ENCODE results near the gene RNF19B.

RNF19B gene

GRCh38 chr1:32924881-32925344, 39.7 kb downstream of the RNF19B start:
- peak overlapping the region; percentile 76 for H4K91ac ChIP-seq (ENCODE audit: low read length)
- H2BK12ac ChIP-seq (ENCODE audit: low read length in 2 of 2), result peak overlapping the region in 1 of 2 experiments; percentile 87
- H3K18ac ChIP-seq (ENCODE audit: low read depth in 1 of 2, low read length in 2 of 2), result peak overlapping the region; percentile 77 to 78
- peak overlapping the region; percentile 69 for H3K4me2 ChIP-seq (ENCODE audit: low read length, poor library complexity, severe bottlenecking)
- peak overlapping the region; percentile 12 for H2BK15ac ChIP-seq (ENCODE audit: low read depth, poor library complexity, severe bottlenecking)
- H3K9me3 ChIP-seq (ENCODE audit: control insufficient read depth, low read length), result no peaks in the 10 kb centered on the region
- peaks cover 15% of the 10 kb centered on the region for H3K4me1 ChIP-seq (ENCODE audit: control insufficient read depth, insufficient read depth, low read depth, low read length)
- DNase-seq, result no peak
- peak overlapping the region in 1 of 2 experiments; percentile 26 for H3K14ac ChIP-seq (ENCODE audit: low read length in 2 of 2)
- peak overlapping the region in 1 of 2 experiments; percentile 60 for H3K4ac ChIP-seq (ENCODE audit: low read depth in 1 of 2, low read length in 2 of 2)
- no peaks in the 10 kb centered on the region for H3K79me1 ChIP-seq (replicated peaks; ENCODE audit: low read length, poor library complexity, severe bottlenecking)
- no peak overlapping the region for H3K27ac ChIP-seq (ENCODE audit: low read length, poor library complexity, severe bottlenecking)
- no peak overlapping the region for H3K4me3 ChIP-seq (ENCODE audit: insufficient read depth in 1 of 2, low read depth in 1 of 2, low read length in 2 of 2)
- no peak overlapping the region for H2BK5ac ChIP-seq (ENCODE audit: low read depth, low read length, poor library complexity, severe bottlenecking)
- peak overlapping the region; percentile 36 for H3K9ac ChIP-seq (ENCODE audit: low read length)
- H3K27me3 ChIP-seq (ENCODE audit: control insufficient read depth in 1 of 2, insufficient read depth in 1 of 2, low read length in 2 of 2), result peaks cover 0 to 16% of the 10 kb centered on the region in 2 experiments
- H4K8ac ChIP-seq (ENCODE audit: low read length), result peak overlapping the region; percentile 70
- H3K23ac ChIP-seq (ENCODE audit: low read length in 2 of 2), result no peak overlapping the region
- no peaks in the 10 kb centered on the region for H3K36me3 ChIP-seq (ENCODE audit: control insufficient read depth in 1 of 2, insufficient read depth in 2 of 2, low read depth in 1 of 2, low read length in 2 of 2)
- peak overlapping the region; percentile 83 for H2AFZ ChIP-seq (ENCODE audit: low read depth, low read length)
- H2BK120ac ChIP-seq (ENCODE audit: low read depth, low read length), result no peak overlapping the region
- H2AK5ac ChIP-seq (ENCODE audit: low read length, severe bottlenecking), result no peak overlapping the region
- 8% methylated on average over 29 of the region's 31 CpGs for WGBS

- Histone ChIP-seq H4K91ac (ENCODE audit: low read length) (no peak overlapping the region), H3K79me1 (replicated peaks; ENCODE audit: low read length, poor library complexity, severe bottlenecking) (no peaks in the 10 kb centered on the region), H3K9me3 (ENCODE audit: control insufficient read depth, low read length) (no peaks in the 10 kb centered on the region), H3K23ac (ENCODE audit: low read length in 2 of 2) (no peak overlapping the region), H3K27me3 (ENCODE audit: control insufficient read depth in 1 of 2, insufficient read depth in 1 of 2, low read length in 2 of 2) (peaks cover 0 to 16% of the 10 kb centered on the region in 2 experiments), H3K4me1 (ENCODE audit: control insufficient read depth, insufficient read depth, low read depth, low read length) (peaks cover 13% of the 10 kb centered on the region), H3K4me3 (ENCODE audit: insufficient read depth in 1 of 2, low read depth in 1 of 2, low read length in 2 of 2) (no peak overlapping the region), H2AFZ (ENCODE audit: low read depth, low read length) (no peak overlapping the region), H3K9ac (ENCODE audit: low read length) (no peak overlapping the region), H2BK12ac (ENCODE audit: low read length in 2 of 2) (no peak overlapping the region), H3K4ac (ENCODE audit: low read depth in 1 of 2, low read length in 2 of 2) (no peak overlapping the region), H3K14ac (ENCODE audit: low read length in 2 of 2) (no peak overlapping the region), H3K27ac (ENCODE audit: low read length, poor library complexity, severe bottlenecking) (no peak overlapping the region), H4K8ac (ENCODE audit: low read length) (no peak overlapping the region), H3K18ac (ENCODE audit: low read depth in 1 of 2, low read length in 2 of 2) (peak overlapping the region in 1 of 2 experiments; percentile 25), H3K36me3 (ENCODE audit: control insufficient read depth in 1 of 2, insufficient read depth in 2 of 2, low read depth in 1 of 2, low read length in 2 of 2) (no peaks in the 10 kb centered on the region), H3K4me2 (ENCODE audit: low read length, poor library complexity, severe bottlenecking) (no peak overlapping the region), H2AK5ac (ENCODE audit: low read length, severe bottlenecking) (peak overlapping the region; percentile 34), H2BK5ac (ENCODE audit: low read depth, low read length, poor library complexity, severe bottlenecking) (no peak overlapping the region), H2BK120ac (ENCODE audit: low read depth, low read length) (no peak overlapping the region), H2BK15ac (ENCODE audit: low read depth, poor library complexity, severe bottlenecking) (no peak overlapping the region)
- 91% methylated on average over 7 of the region's 7 CpGs for WGBS
- no peak for DNase-seq
Measured at GRCh38 chr1:32920833-32921232, 43.8 kb downstream of the RNF19B start.

- H3K23ac ChIP-seq (ENCODE audit: low read length in 2 of 2), result no peak overlapping the region
- peaks cover 0 to 13% of the 10 kb centered on the region in 2 experiments for H3K27me3 ChIP-seq (ENCODE audit: control insufficient read depth in 1 of 2, insufficient read depth in 1 of 2, low read length in 2 of 2)
- H2BK15ac ChIP-seq (ENCODE audit: low read depth, poor library complexity, severe bottlenecking), result no peak overlapping the region
- H2AFZ ChIP-seq (ENCODE audit: low read depth, low read length), result no peak overlapping the region
- DNase-seq, result peak; percentile 70
- peak overlapping the region in 1 of 2 experiments; percentile 17 for H3K18ac ChIP-seq (ENCODE audit: low read depth in 1 of 2, low read length in 2 of 2)
- H3K4me3 ChIP-seq (ENCODE audit: insufficient read depth in 1 of 2, low read depth in 1 of 2, low read length in 2 of 2), result peak overlapping the region in 1 of 2 experiments; percentile 11
- no peak overlapping the region for H2BK5ac ChIP-seq (ENCODE audit: low read depth, low read length, poor library complexity, severe bottlenecking)
- H2BK12ac ChIP-seq (ENCODE audit: low read length in 2 of 2), result no peak overlapping the region
- peak overlapping the region; percentile 15 for H3K9ac ChIP-seq (ENCODE audit: low read length)
- 85% methylated on average over 10 of the region's 11 CpGs for WGBS
- no peak overlapping the region for H2AK5ac ChIP-seq (ENCODE audit: low read length, severe bottlenecking)
- H4K8ac ChIP-seq (ENCODE audit: low read length), result no peak overlapping the region
- H3K4me1 ChIP-seq (ENCODE audit: control insufficient read depth, insufficient read depth, low read depth, low read length), result peaks cover 9% of the 10 kb centered on the region
- no peak overlapping the region for H2BK120ac ChIP-seq (ENCODE audit: low read depth, low read length)
- no peak overlapping the region for H3K14ac ChIP-seq (ENCODE audit: low read length in 2 of 2)
- H3K27ac ChIP-seq (ENCODE audit: low read length, poor library complexity, severe bottlenecking), result peak overlapping the region; percentile 49
- no peaks in the 10 kb centered on the region for H3K36me3 ChIP-seq (ENCODE audit: control insufficient read depth in 1 of 2, insufficient read depth in 2 of 2, low read depth in 1 of 2, low read length in 2 of 2)
- H4K91ac ChIP-seq (ENCODE audit: low read length), result no peak overlapping the region
- H3K4me2 ChIP-seq (ENCODE audit: low read length, poor library complexity, severe bottlenecking), result no peak overlapping the region
- H3K4ac ChIP-seq (ENCODE audit: low read depth in 1 of 2, low read length in 2 of 2), result no peak overlapping the region
- no peaks in the 10 kb centered on the region for H3K79me1 ChIP-seq (replicated peaks; ENCODE audit: low read length, poor library complexity, severe bottlenecking)
- no peaks in the 10 kb centered on the region for H3K9me3 ChIP-seq (ENCODE audit: control insufficient read depth, low read length)
Measured at GRCh38 chr1:32919811-32920733, 44.5 kb downstream of the RNF19B start.

GRCh38 chr1:32918179-32918578, 46.4 kb downstream of the RNF19B start:
- Histone ChIP-seq H2BK5ac (ENCODE audit: low read depth, low read length, poor library complexity, severe bottlenecking) (no peak overlapping the region), H3K14ac (ENCODE audit: low read length in 2 of 2) (no peak overlapping the region), H3K4me3 (ENCODE audit: insufficient read depth in 1 of 2, low read depth in 1 of 2, low read length in 2 of 2) (no peak overlapping the region), H2AFZ (ENCODE audit: low read depth, low read length) (no peak overlapping the region), H3K23ac (ENCODE audit: low read length in 2 of 2) (no peak overlapping the region), H3K4ac (ENCODE audit: low read depth in 1 of 2, low read length in 2 of 2) (no peak overlapping the region), H2AK5ac (ENCODE audit: low read length, severe bottlenecking) (no peak overlapping the region), H2BK15ac (ENCODE audit: low read depth, poor library complexity, severe bottlenecking) (no peak overlapping the region), H3K9ac (ENCODE audit: low read length) (no peak overlapping the region), H3K27me3 (ENCODE audit: control insufficient read depth in 1 of 2, insufficient read depth in 1 of 2, low read length in 2 of 2) (no peaks in the 10 kb centered on the region), H3K4me1 (ENCODE audit: control insufficient read depth, insufficient read depth, low read depth, low read length) (peaks cover 4% of the 10 kb centered on the region), H3K18ac (ENCODE audit: low read depth in 1 of 2, low read length in 2 of 2) (no peak overlapping the region), H2BK120ac (ENCODE audit: low read depth, low read length) (no peak overlapping the region), H4K91ac (ENCODE audit: low read length) (no peak overlapping the region), H2BK12ac (ENCODE audit: low read length in 2 of 2) (no peak overlapping the region), H3K79me1 (replicated peaks; ENCODE audit: low read length, poor library complexity, severe bottlenecking) (no peaks in the 10 kb centered on the region), H3K4me2 (ENCODE audit: low read length, poor library complexity, severe bottlenecking) (no peak overlapping the region), H4K8ac (ENCODE audit: low read length) (no peak overlapping the region), H3K27ac (ENCODE audit: low read length, poor library complexity, severe bottlenecking) (no peak overlapping the region), H3K9me3 (ENCODE audit: control insufficient read depth, low read length) (no peaks in the 10 kb centered on the region), H3K36me3 (ENCODE audit: control insufficient read depth in 1 of 2, insufficient read depth in 2 of 2, low read depth in 1 of 2, low read length in 2 of 2) (no peaks in the 10 kb centered on the region)
- WGBS, result no CpG with 5 or more reads among the region's 1 CpG
- DNase-seq, result no peak

Data from mesenchymal stem cell (in vitro differentiated cells and primary cell).